ENCODE results near the gene NOS3.

NOS3 gene

GRCh38 chr7:150947761-150948651, 42.8 kb upstream of the NOS3 start:
- DNase-seq = no peak
- H3K27ac ChIP-seq = no peak overlapping the region
- no peaks in the 10 kb centered on the region for H3K27me3 ChIP-seq (ENCODE audit: insufficient read depth, low read depth, severe bottlenecking)
- no peaks in the 10 kb centered on the region for H3K9me3 ChIP-seq (ENCODE audit: severe bottlenecking)
- H3K36me3 ChIP-seq = peaks cover 27% of the 10 kb centered on the region
- TF ChIP-seq CTCF (IDR thresholded peaks at IDR 0.05; ENCODE audit: low read depth, low read length) = no peak
- H3K4me3 ChIP-seq (ENCODE audit: low read depth, low read length) = no peak overlapping the region

- peaks cover 29% of the 10 kb centered on the region for H3K36me3 ChIP-seq
- H3K27ac ChIP-seq = no peak overlapping the region
- DNase-seq = peak; percentile 7
- no peak overlapping the region for H3K4me3 ChIP-seq (ENCODE audit: low read depth, low read length)
- no peaks in the 10 kb centered on the region for H3K27me3 ChIP-seq (ENCODE audit: insufficient read depth, low read depth, severe bottlenecking)
- H3K9me3 ChIP-seq (ENCODE audit: severe bottlenecking) = no peaks in the 10 kb centered on the region
- TF ChIP-seq CTCF (IDR thresholded peaks at IDR 0.05; ENCODE audit: low read depth, low read length) = no peak
These were observed 42.0 kb upstream of the NOS3 start for GRCh38 chr7:150948791-150949251.

GRCh38 chr7:150949564-150949963, 41.3 kb upstream of the NOS3 start:
- peak; percentile 11 for DNase-seq
- TF ChIP-seq CTCF (IDR thresholded peaks at IDR 0.05; ENCODE audit: low read depth, low read length) = no peak
- Histone ChIP-seq H3K27ac (no peak overlapping the region), H3K27me3 (ENCODE audit: insufficient read depth, low read depth, severe bottlenecking) (no peaks in the 10 kb centered on the region), H3K36me3 (peaks cover 26% of the 10 kb centered on the region), H3K9me3 (ENCODE audit: severe bottlenecking) (no peaks in the 10 kb centered on the region), H3K4me3 (ENCODE audit: low read depth, low read length) (no peak overlapping the region)

GRCh38 chr7:150949971-150950491, 40.8 kb upstream of the NOS3 start:
- Histone ChIP-seq H3K36me3 (peaks cover 26% of the 10 kb centered on the region), H3K9me3 (ENCODE audit: severe bottlenecking) (no peaks in the 10 kb centered on the region), H3K4me3 (ENCODE audit: low read depth, low read length) (no peak overlapping the region), H3K27ac (no peak overlapping the region), H3K27me3 (ENCODE audit: insufficient read depth, low read depth, severe bottlenecking) (no peaks in the 10 kb centered on the region)
- peak; percentile 2 for DNase-seq
- TF ChIP-seq CTCF (IDR thresholded peaks at IDR 0.05; ENCODE audit: low read depth, low read length) = no peak

GRCh38 chr7:150950496-150951180, 40.2 kb upstream of the NOS3 start:
- Histone ChIP-seq H3K9me3 (ENCODE audit: severe bottlenecking) (no peaks in the 10 kb centered on the region), H3K27ac (no peak overlapping the region), H3K36me3 (peaks cover 26% of the 10 kb centered on the region), H3K27me3 (ENCODE audit: insufficient read depth, low read depth, severe bottlenecking) (no peaks in the 10 kb centered on the region), H3K4me3 (ENCODE audit: low read depth, low read length) (no peak overlapping the region)
- no peak for DNase-seq
- TF ChIP-seq CTCF (IDR thresholded peaks at IDR 0.05; ENCODE audit: low read depth, low read length) = no peak
